HG03097 (cell line): ENCODE data around the gene COQ10A.

ENCODE experiments used
- ATAC-seq: cut with Tn5 transposase; IDR thresholded peaks from one replicate; pipeline ENCODE4 v1.9.1; 2021; ENCODE audit not compliant: unreplicated experiment, low FRiP score

The COQ10A gene

GRCh38 chr12:56308714-56309113 is 42.0 kb downstream of the COQ10A start:
- no peak for ATAC-seq

- no peak for ATAC-seq
Measured at GRCh38 chr12:56311003-56311402, 44.3 kb downstream of the COQ10A start.

DNA sequence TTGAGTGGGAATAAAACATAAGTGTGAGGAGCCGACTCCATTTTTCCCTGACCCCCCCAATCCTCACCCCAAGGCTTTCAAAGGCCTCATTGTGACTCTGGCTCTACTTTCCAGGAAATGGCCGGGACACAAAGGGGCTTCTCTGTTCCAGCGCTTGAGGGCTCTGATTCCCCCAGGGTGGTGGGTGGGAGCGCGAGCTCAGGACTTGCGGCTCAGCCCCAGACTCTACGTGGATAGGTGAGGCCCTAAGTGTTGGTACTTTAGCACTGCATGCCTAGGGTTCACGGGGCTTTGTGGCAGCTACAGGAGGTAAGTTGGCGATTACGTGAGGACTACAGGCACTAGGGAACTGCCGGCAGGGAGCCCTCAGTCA is 48.5 kb downstream of the COQ10A start:
- ATAC-seq: no peak

GRCh38 chr12:56315622-56316473 is 49.1 kb downstream of the COQ10A start, which contains the start of gene CNPY2:
Gene CNPY2 (minus strand): TSS chr12:56315988. CDS start chr12:56315217, 771 bp downstream.
- peak; percentile 84 for ATAC-seq

GRCh38 chr12:56317675-56318074 is 50.9 kb downstream of the COQ10A start:
- no peak for ATAC-seq
